Measurements from ENCODE around the gene BTBD9.
"Not testable (repeated sequence)": the region's sequence is repeated elsewhere in the genome, so short reads cannot be mapped to it uniquely, and the experiment has no call there.

- not testable (repeated sequence) for TF ChIP-seq POLR2AphosphoS5, POLR2A (IDR thresholded peaks at IDR 0.05; ENCODE audit: low read depth, low read length)
Measured at GRCh38 chr6:38347829-38348228, 291.9 kb downstream of the BTBD9 start.
